A549 (cell line): ENCODE results near the gene C3orf20. TPM values are rescaled to one million over a fixed set of nuclear protein-coding genes. Genes with fewer than 3 reads are reported as not detected.

Experiments
- ATAC-seq, 2 experiments: fragments of 200-7000 bp in 1 of 2; fragments of >200 bp in 1 of 2; cut with Nextera tagmentation in 1 of 2; cut with Tn5 transposase in 1 of 2; 3 replicates each; pipeline versions ENCODE4 v1.8.0 to v1.9.1; 2018 to 2020; ENCODE audit warnings: mild to moderate bottlenecking in 1 of 2, moderate library complexity in 1 of 2
- CTCF ChIA-PET: fragments of 300-600 bp; sonication (Branson Sonifier 250); formaldehyde crosslinking; extraction: SDS; loops from one replicate; lab custom pipeline; 2021; ENCODE audit warnings: antibody characterized with exemption, inconsistent platforms; lab: Yijun Ruan, JAX
- POLR2A ChIA-PET: fragments of 350-600 bp; formaldehyde crosslinking; extraction: SDS; loops from one replicate; lab custom pipeline; 2021; ENCODE audit warnings: antibody characterized with exemption, inconsistent platforms; lab: Yijun Ruan, JAX
- DNase-seq, 2 experiments: peaks; one replicate each; pipeline versions ENCODE4 v3.0.0 to v3.0.0-alpha.2; 2011 to 2016; ENCODE audit warnings: low read depth in 1 of 2, low spot score in 1 of 2
- FAIRE-seq: peaks from 2 replicates; lab custom pipeline; 2011; peaks lifted over from hg19 to GRCh38; lab: Jason Lieb, UNC
- H3K27ac ChIP-seq, 2 experiments: fragments of >200 bp; sonication (Bioruptor Twin); formaldehyde crosslinking; 3 replicates each; pipeline ENCODE4 v1.5.1; 2016 to 2017
- H3K4me1 ChIP-seq: fragments of >200 bp; sonication (Bioruptor Twin); formaldehyde crosslinking; 3 replicates; pipeline ENCODE4 v1.6.1; 2016
- H3K4me2 ChIP-seq: fragments of >200 bp; sonication (Bioruptor Twin); formaldehyde crosslinking; 3 replicates; pipeline ENCODE4 v1.6.1; 2016
- H3K4me3 ChIP-seq: fragments of >200 bp; sonication (Bioruptor Twin); formaldehyde crosslinking; 3 replicates; pipeline ENCODE4 v1.5.1; 2016
- H3K9me3 ChIP-seq: fragments of >200 bp; sonication (Bioruptor Twin); formaldehyde crosslinking; 3 replicates; pipeline ENCODE4 v1.6.1; 2016
- BCL3 ChIP-seq: fragments of >200 bp; sonication (Bioruptor Twin); formaldehyde crosslinking; IDR thresholded peaks from 3 replicates; pipeline ENCODE4 v1.6.1; 2016
- CBX2 ChIP-seq: fragments of 200-600 bp; sonication (generic); IDR thresholded peaks from 2 replicates; pipeline ENCODE4 v1.6.1; 2016; ENCODE audit warnings: low read depth, mild to moderate bottlenecking, borderline replicate concordance
- CBX8 ChIP-seq: fragments of 200-600 bp; sonication (generic); IDR thresholded peaks from 2 replicates; pipeline ENCODE4 v1.6.1; 2016
- CHD4 ChIP-seq: fragments of 200-600 bp; sonication (generic); IDR thresholded peaks from 2 replicates; pipeline ENCODE4 v1.6.1; 2016; ENCODE audit warnings: antibody characterized with exemption, mild to moderate bottlenecking, borderline replicate concordance
- EHF ChIP-seq: fragments of 250-450 bp; sonication (Bioruptor Pico); IDR thresholded peaks from 2 replicates; pipeline ENCODE4 v1.5.0; 2020; ENCODE audit warnings: mild to moderate bottlenecking
- EP300 ChIP-seq, 2 experiments: fragments of >200 bp; sonication (Bioruptor Twin); formaldehyde crosslinking; IDR thresholded peaks; 2 replicates in 1 of 2; 3 replicates in 1 of 2; pipeline ENCODE4 v1.6.1; 2016 to 2017
- FOSL2 ChIP-seq, 2 experiments: fragments of 450-650 bp in 1 of 2; fragments of >200 bp in 1 of 2; sonication (Bioruptor Twin) in 1 of 2; formaldehyde crosslinking; IDR thresholded peaks; 2 replicates each; pipeline versions ENCODE4 v1.5.0 to v1.6.1; 2016 to 2020; ENCODE audit warnings: mild to moderate bottlenecking in 1 of 2, moderate library complexity in 1 of 2
- HOXB13 ChIP-seq: fragments of 250-450 bp; sonication (Bioruptor Pico); IDR thresholded peaks from 2 replicates; pipeline ENCODE4 v1.5.0; 2020; ENCODE audit warnings: low read depth, mild to moderate bottlenecking, moderate library complexity
- HOXB5 ChIP-seq: fragments of 250-450 bp; sonication (Bioruptor Pico); IDR thresholded peaks from 2 replicates; pipeline ENCODE4 v1.5.0; 2020; ENCODE audit warnings: mild to moderate bottlenecking, moderate library complexity
- JUNB ChIP-seq: fragments of >200 bp; sonication (Bioruptor Twin); formaldehyde crosslinking; IDR thresholded peaks from 2 replicates; pipeline ENCODE4 v1.6.1; 2016
- KDM1A ChIP-seq: fragments of 200-600 bp; sonication (generic); IDR thresholded peaks from 2 replicates; pipeline ENCODE4 v1.6.1; 2016; ENCODE audit warnings: low read depth, mild to moderate bottlenecking
- KDM5A ChIP-seq: fragments of 200-600 bp; sonication (generic); IDR thresholded peaks from 2 replicates; pipeline ENCODE4 v1.6.1; 2016; ENCODE audit warnings: antibody characterized with exemption, mild to moderate bottlenecking
- MAZ ChIP-seq: fragments of 150-350 bp; IDR thresholded peaks from 2 replicates; pipeline ENCODE4 v1.6.1; 2014; ENCODE audit warnings: antibody characterized with exemption, low read depth, low read length, borderline replicate concordance
- MYC ChIP-seq: IDR thresholded peaks from 2 replicates; pipeline ENCODE4 v1.6.1; 2012; ENCODE audit warnings: mild to moderate bottlenecking, inconsistent platforms, low read length, improper control_type of control experiment, borderline replicate concordance
- NPAS2 ChIP-seq: fragments of 250-450 bp; sonication (Bioruptor Pico); IDR thresholded peaks from 2 replicates; pipeline ENCODE4 v1.8.0; 2022; ENCODE audit warnings: mild to moderate bottlenecking, moderate library complexity, borderline replicate concordance
- PBX3 ChIP-seq: IDR thresholded peaks from 2 replicates; pipeline ENCODE4 v1.6.1; 2012
- POLR2A ChIP-seq: IDR thresholded peaks from 2 replicates; pipeline ENCODE4 v1.6.1; 2012; ENCODE audit warnings: mild to moderate bottlenecking, low read length
- POLR2AphosphoS2 ChIP-seq: conservative IDR thresholded peaks from 2 replicates; pipeline ENCODE4 v1.6.1; 2012; ENCODE audit warnings: low read length, improper control_type of control experiment, inconsistent platforms
- USF2 ChIP-seq: fragments of 450-650 bp; IDR thresholded peaks from 2 replicates; pipeline ENCODE4 v1.6.1; 2014; ENCODE audit warnings: antibody characterized with exemption
- ZSCAN20 ChIP-seq: fragments of 250-450 bp; sonication (Bioruptor Pico); IDR thresholded peaks from 2 replicates; pipeline ENCODE4 v1.8.0; 2022; ENCODE audit warnings: mild to moderate bottlenecking, moderate library complexity
- WGBS: methylation state at CpG from one replicate; pipeline ENCODE4 v1.1.6; 2017; ENCODE audit errors: missing lambda C conversion rate; 5-methylcytosine and 5-hydroxymethylcytosine counted together
- polyA plus RNA-seq, 4 experiments: library from polyadenylated mRNA; depleted of rRNA in 3 of 4; stranded (reverse); fragments of >200 nt; fragmentation: RNase III in 1 of 4; extraction: RNeasy Plus Mini Kit Qiagen cat#74134 plus additional on column Dnase treatment in 1 of 4; gene quantifications; 2 replicates in 3 of 4; 3 replicates in 1 of 4; pipeline ENCODE4 v1.2.3, GENCODE V29; 2011 to 2017

The C3orf20 gene
- polyA plus RNA-seq, 2 of the 4 experiments (the other 2 are of a cell fraction): 0.05 TPM; not detected in 1

GRCh38 chr3:14636496-14637087 is 38.3 kb upstream of the C3orf20 start:
- POLR2A ChIA-PET: interaction anchor here (2.3 kb wide), 1 partner anchor 15 kb away, joined by 9 read pairs; the partner anchor contains the start of gene CCDC174
- WGBS: 33% methylated on average over 4 of the region's 4 CpGs
- DNase-seq (no peak), ATAC-seq (no peak), FAIRE-seq (no peak)
- Histone ChIP-seq H3K4me2 (no peak overlapping the region), H3K9me3 (no peaks in the 10 kb centered on the region), H3K4me3 (no peak overlapping the region), H3K27ac (no peak overlapping the region), H3K4me1 (peaks cover 7% of the 10 kb centered on the region)
- no peak for TF ChIP-seq NPAS2
- no peak for TF ChIP-seq KDM1A
- no peak for TF ChIP-seq POLR2A
- no peak for TF ChIP-seq BCL3
- TF ChIP-seq EHF (CRISPR knock-in tag): no peak
- no peak for TF ChIP-seq CBX2
- TF ChIP-seq ZSCAN20: no peak
- no peak for TF ChIP-seq MAZ
- TF ChIP-seq EP300 (IDR thresholded peaks at IDR 0.05): no peak
- no peak for TF ChIP-seq MYC
- no peak for TF ChIP-seq POLR2AphosphoS2
- TF ChIP-seq KDM5A: no peak
- no peak for TF ChIP-seq CBX8
- CTCF ChIA-PET: interaction anchor here (1.2 to 3.5 kb wide), 4 partner anchors 11 to 287 kb away, joined by 3 to 10 read pairs (median 4); partner anchors contain the start of gene CCDC174

GRCh38 chr3:14640157-14640562 is 34.8 kb upstream of the C3orf20 start:
- ChIA-PET POLR2A (no interaction called here), CTCF (interaction anchor here (0.8 kb wide), 1 partner anchor 13 kb away, joined by 3 read pairs; no protein-coding TSS in a partner anchor)
- no peak overlapping the region for H3K4me3 ChIP-seq
- H3K9me3 ChIP-seq: no peaks in the 10 kb centered on the region
- WGBS: 29% methylated on average over 10 of the region's 10 CpGs
- no peak overlapping the region for H3K27ac ChIP-seq
- no peak for FAIRE-seq
- DNase-seq: peak; percentile 15 to 31
- peaks cover 7% of the 10 kb centered on the region for H3K4me1 ChIP-seq
- TF ChIP-seq USF2: no peak
- no peak for TF ChIP-seq FOSL2 (IDR thresholded peaks at IDR 0.05)
- peak; percentile 8; the same call in 1 of the 2 replicates for TF ChIP-seq FOSL2 (CRISPR knock-in tag; IDR thresholded peaks at IDR 0.05)
- TF ChIP-seq, all 56 proteins: peak for 1
- peak overlapping the region; percentile 53 for H3K4me2 ChIP-seq
- ATAC-seq: peak; percentile 52 to 65; a peak in 3 of 6 replicates

GRCh38 chr3:14640734-14641133 is 34.2 kb upstream of the C3orf20 start:
- no peak for FAIRE-seq
- TF ChIP-seq CHD4: no peak
- no peak for TF ChIP-seq PBX3
- no peak for TF ChIP-seq HOXB5
- no peak for TF ChIP-seq USF2
- TF ChIP-seq HOXB13 (CRISPR knock-in tag): no peak
- no peak for TF ChIP-seq JUNB
- Histone ChIP-seq H3K4me2 (no peak overlapping the region; the same call in 2 of the 3 replicates), H3K4me3 (no peak overlapping the region), H3K4me1 (peaks cover 7% of the 10 kb centered on the region), H3K27ac (no peak overlapping the region), H3K9me3 (no peaks in the 10 kb centered on the region)
- no peak for DNase-seq
- no peak for ATAC-seq
- ChIA-PET CTCF (interaction anchor here (0.6 kb wide), 1 partner anchor 9 kb away, joined by 3 read pairs; no protein-coding TSS in a partner anchor), POLR2A (interaction anchor here (1.2 kb wide), 1 partner anchor 11 kb away, joined by 4 read pairs; the partner anchor contains the start of gene CCDC174)
- 12% methylated on average over 2 of the region's 2 CpGs for WGBS
